Stimulated activated CD8-positive, alpha-beta memory T cell treated with anti-CD3 and anti-CD28 coated beads, Interleukin-7, amount 100 ng/mL, for 1 hour (primary cell): ENCODE data around the gene MGAT3.
A peak's percentile ranks its signal among the peaks of the same experiment; 100 is the strongest.
"Not testable (repeated sequence)": the region's sequence is repeated elsewhere in the genome, so short reads cannot be mapped to it uniquely, and the experiment has no call there.

Source experiments
- DNase-seq, 2 donors: peaks; one replicate each; pipeline ENCODE4 v3.0.0-alpha.2; 2020; ENCODE audit warnings: low read depth in 2 of 2

Gene MGAT3

DNA sequence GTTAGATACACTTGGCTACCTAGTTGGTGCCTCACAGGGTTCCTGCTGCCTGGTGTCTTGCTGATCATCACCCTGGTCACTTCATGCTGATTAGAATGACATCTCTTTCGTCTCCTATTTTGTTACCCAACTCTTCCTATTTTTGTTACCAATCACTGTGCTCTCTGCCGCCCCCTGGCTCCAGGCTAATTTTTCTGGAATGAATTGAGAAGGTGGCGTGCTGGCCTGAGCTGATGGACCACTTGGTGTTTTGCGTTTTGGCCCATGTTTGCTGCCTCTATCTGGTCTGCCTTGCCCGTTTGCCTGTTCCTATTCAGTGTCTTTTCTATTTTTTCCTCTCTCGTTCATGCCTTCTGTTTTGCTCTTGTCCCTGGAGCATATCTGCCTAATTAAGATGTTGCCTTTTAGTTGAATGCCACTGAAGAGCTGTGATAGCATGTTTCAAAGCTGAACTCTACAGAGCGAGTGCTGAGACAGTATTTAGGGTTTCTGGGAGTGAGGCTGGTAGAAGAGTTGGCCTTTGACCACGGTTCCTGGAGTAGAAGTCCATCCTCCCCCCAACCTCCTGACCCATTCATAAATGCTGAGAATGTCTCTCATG lies 57.7 kb downstream of the MGAT3 start:
- DNase-seq: no peak

DNA sequence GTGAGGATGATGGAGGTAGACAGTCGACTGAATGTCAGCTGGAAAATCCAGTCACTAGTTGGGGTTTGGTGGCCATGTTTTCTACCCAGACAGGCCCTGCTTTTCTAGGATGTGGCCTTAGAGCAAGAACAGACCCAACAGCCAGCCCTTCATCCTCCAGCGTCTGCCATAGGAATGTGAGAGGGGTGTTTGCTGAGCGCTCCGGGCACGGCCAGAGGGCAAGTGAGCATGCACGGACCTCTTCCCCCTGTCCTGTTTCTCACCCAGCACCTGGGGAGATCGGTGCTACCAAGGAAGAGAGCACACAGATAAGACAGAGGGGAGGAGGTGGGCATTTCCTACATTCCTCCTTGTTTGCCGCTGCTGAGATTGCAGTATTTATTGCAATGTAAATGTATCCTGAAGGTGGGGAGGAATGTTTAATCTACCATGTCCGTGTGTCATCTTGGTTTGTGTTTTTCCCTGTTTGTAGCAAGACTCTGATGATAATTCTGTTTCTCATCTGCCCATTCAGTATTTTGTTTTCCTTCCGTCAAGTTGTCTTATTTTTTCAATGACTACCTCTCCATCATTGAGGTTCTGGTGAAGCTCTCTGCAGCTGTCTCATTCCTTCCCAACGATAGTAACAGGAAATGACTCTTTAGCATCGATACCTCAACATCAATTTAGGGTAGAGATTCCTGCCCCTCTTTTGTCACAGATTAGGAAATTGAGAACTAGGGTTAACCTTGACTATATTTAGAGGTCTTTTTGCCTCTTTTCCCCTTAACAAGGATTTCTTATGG lies 58.6 kb downstream of the MGAT3 start:
- no peak for DNase-seq

DNA sequence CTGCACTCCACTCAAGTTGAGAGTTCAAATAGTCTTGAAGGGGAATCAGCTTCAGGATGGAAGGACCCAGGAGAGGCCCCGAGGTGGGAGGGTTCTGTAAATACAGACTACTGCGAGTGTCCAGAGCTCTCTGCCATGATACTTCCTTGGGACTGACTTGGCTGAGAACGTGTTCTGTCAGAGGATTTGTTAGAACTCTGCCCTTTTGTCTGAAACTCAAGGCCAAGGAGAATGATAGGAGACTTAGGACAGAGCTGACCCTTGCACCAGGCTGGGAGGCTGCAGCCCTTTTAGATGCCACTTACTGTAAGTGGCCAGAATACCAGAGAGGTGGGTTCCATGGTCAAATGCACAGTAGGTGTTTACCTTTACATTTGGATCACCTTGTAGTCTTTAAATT lies 60.7 kb downstream of the MGAT3 start:
- DNase-seq: no peak

- DNase-seq: no peak
Measured at GRCh38 chr22:39518144-39518786, 61.5 kb downstream of the MGAT3 start.

DNA sequence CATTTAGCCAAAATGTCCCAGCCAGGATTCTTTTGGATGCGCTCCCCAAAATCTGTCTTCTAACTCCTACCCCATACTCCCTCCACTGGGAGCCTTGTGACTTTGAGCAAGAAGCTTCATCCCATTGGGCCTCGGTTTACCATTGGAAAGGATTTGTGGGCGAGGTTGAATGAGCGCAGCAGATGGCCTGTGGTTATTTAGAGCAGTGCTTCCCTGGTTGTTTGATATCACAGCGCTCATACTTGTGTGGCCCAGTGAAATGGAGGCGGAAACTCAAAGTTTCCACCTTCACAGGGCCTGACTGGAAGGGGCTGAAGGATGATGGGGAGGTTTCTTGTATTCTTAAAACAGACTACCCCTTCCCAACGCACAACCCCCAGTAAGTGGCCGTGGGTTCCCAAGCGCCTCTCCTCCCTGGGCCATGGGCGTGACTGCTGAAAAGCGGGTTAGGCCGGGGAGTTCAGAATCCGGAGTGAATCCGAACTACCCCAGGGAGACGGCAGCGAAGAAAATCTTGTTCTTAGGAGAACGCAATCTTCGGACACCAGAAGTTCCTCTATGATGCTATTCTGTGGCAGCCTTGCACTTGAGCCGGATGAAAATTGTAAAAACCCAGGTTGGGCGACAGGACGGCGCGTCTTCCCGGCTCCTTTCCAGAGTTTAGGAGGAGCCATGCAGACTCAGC lies 62.3 kb downstream of the MGAT3 start:
- no peak for DNase-seq

GRCh38 chr22:39519681-39520225 lies 62.9 kb downstream of the MGAT3 start:
- DNase-seq: no peak

DNA sequence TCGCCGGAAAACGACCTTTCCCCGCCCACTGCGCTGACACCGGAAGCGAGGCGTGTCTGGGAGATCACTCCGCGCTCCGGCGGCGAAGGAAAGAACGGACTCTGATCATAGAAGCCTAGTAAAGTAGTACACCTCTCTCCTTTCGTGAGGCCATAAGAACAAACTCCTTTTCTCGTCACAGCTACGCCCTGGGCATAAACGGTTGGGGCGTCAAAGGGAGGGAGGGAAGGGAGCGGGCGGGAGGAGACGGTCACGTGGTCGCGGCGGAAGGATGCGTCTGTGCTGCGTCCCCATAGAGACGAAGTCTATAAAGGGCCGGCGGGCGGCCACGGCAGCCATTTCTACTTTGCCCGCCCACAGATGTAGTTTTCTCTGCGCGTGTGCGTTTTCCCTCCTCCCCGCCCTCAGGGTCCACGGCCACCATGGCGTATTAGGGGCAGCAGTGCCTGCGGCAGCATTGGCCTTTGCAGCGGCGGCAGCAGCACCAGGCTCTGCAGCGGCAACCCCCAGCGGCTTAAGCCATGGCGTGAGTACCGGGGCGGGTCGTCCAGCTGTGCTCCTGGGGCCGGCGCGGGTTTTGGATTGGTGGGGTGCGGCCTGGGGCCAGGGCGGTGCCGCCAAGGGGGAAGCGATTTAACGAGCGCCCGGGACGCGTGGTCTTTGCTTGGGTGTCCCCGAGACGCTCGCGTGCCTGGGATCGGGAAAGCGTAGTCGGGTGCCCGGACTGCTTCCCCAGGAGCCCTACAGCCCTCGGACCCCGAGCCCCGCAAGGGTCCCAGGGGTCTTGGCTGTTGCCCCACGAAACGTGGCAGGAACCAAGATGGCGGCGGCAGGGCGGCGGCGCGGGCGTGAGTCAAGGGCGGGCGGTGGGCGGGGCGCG lies 63.7 kb downstream of the MGAT3 start, which contains the start of gene ATF4:
ATF4 (plus strand) TSS at position 337 of the 880 bp plus-strand sequence. CDS start 884 bp downstream, outside the sequence.
- peak; percentile 89 to 90 for DNase-seq

DNA sequence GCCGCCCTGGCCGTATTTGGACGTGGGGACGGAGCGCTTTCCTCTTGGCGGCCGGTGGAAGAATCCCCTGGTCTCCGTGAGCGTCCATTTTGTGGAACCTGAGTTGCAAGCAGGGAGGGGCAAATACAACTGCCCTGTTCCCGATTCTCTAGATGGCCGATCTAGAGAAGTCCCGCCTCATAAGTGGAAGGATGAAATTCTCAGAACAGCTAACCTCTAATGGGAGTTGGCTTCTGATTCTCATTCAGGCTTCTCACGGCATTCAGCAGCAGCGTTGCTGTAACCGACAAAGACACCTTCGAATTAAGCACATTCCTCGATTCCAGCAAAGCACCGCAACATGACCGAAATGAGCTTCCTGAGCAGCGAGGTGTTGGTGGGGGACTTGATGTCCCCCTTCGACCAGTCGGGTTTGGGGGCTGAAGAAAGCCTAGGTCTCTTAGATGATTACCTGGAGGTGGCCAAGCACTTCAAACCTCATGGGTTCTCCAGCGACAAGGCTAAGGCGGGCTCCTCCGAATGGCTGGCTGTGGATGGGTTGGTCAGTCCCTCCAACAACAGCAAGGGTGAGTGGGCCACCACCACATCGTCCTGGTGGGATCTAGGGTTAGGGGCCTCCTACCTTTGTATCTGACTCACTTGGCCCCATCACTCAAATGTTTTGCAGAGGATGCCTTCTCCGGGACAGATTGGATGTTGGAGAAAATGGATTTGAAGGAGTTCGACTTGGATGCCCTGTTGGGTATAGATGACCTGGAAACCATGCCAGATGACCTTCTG lies 64.5 kb downstream of the MGAT3 start:
- DNase-seq: not testable (repeated sequence)

DNA sequence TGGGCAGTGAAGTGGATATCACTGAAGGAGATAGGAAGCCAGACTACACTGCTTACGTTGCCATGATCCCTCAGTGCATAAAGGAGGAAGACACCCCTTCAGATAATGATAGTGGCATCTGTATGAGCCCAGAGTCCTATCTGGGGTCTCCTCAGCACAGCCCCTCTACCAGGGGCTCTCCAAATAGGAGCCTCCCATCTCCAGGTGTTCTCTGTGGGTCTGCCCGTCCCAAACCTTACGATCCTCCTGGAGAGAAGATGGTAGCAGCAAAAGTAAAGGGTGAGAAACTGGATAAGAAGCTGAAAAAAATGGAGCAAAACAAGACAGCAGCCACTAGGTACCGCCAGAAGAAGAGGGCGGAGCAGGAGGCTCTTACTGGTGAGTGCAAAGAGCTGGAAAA lies 65.3 kb downstream of the MGAT3 start:
- not testable (repeated sequence) for DNase-seq

DNA sequence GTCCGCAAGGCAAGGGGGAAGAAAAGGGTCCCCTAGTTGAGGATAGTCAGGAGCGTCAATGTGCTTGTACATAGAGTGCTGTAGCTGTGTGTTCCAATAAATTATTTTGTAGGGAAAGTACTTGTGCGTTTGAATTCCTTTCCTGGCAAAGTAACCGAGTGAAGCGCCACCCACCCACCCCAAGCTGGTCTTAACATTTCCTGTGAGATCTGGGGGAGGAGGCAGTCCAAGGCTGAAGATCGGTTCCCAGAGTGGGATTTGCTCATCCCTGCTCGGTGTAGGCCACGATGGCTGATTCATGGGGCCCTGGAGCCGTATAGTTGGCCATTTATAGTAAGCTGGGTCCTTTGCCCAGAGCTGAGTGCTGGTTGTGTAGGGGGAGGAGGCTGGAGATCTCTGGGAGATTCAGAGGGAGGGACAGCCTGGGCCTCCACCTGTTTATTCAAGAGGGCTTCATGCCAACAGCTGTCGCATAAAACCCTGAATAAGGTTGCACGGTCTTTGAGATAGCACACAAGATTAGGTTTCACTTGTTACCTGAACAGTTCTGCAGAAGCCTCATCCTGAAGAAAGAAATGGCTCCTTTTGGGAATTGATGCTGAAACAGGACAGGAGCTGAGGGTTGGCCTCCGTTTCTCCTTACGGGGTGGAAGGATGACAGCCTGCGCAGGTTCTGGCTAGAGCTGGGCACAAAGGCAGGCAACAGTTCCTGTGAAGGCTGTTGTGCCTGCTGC lies 65.9 kb downstream of the MGAT3 start:
- no peak for DNase-seq

DNA sequence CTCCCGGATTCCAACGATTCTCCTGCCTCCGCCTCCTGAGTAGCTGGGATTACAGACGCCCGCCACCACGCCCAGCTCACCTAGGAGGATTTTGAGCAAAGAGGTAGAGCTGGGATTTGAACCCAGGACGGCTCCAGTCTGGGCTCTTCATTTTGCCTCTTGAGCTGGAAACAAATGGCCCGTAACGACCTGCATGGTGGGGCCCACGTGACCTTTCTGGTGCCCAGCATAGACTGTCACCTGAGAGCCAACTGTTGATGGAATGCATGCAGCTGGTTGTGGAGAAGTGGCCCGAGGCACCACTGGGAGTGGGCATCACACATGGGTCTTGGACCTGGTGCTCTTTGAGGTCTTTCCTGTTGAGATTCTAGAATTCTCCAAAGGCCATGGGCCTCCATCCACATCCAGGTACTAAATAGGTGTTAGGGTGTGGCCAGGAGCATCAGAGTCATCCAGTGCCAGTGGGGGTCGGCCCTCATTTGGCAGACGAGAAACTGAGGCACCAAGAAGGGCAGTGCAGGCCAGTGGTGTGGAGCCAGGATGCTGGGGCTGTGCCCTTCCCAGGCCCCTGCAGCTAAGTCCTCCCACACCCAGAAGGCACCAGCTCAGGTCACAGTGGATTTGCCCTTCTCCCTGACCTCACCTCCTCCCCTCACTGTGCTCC lies 67.4 kb downstream of the MGAT3 start:
- no peak for DNase-seq

GRCh38 chr22:39524753-39525657 lies 68.2 kb downstream of the MGAT3 start:
- no peak for DNase-seq

GRCh38 chr22:39525658-39525975 lies 68.8 kb downstream of the MGAT3 start:
- DNase-seq: no peak

- no peak for DNase-seq
Measured at GRCh38 chr22:39526736-39527171, 69.9 kb downstream of the MGAT3 start.

DNA sequence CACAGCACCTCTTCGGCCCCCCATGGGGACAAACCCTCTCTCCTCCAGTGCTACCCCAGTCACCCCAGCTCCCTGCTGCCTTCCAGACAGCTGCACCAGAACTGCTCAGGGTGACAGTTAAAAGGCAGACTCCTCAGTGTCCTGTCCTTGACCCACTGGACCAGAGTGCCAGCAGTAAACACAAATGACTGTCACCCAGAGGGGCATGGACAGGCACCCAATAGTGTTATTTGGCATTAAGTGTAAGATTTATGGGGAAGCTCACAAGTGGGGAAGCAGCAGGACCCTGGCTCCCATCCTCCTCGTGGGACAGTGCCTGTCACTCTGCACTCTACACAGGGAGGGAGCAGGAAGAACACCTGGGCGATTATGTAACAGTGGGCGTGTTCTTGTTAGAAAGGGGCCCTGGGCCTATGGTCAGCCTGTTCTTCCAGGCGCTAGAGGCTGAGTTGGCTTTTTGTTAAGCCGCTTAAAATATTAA lies 70.7 kb downstream of the MGAT3 start:
- no peak for DNase-seq

GRCh38 chr22:39528080-39528661 lies 71.4 kb downstream of the MGAT3 start:
- no peak for DNase-seq

- peak; percentile 76 to 78 for DNase-seq
Measured at GRCh38 chr22:39528681-39529486, 72.1 kb downstream of the MGAT3 start.
